ENCODE data around the gene NTN3.

Gene NTN3

GRCh38 chr16:2471016-2471652 lies at the start of gene NTN3:
Gene NTN3, plus strand, starts transcription at chr16:2471297. Its CDS starts 405 bp downstream, at chr16:2471702.
- peaks cover 0 to 35% (median 18%) of the 10 kb centered on the region in 5 donors for H3K27me3 ChIP-seq (ENCODE audit: control insufficient read depth in 5 of 5, insufficient read depth in 4 of 5, low read length in 5 of 5)
- peak within 1 kb of the TSS; percentile 41 for H3K27ac ChIP-seq (ENCODE audit: low read depth, low read length)
- no peak within 1 kb of the TSS for H3K9ac ChIP-seq (ENCODE audit: low read length in 5 of 5)
- peak within 1 kb of the TSS in 1 of 5 donors; percentile 30 for H3K4me3 ChIP-seq (ENCODE audit: low read depth in 1 of 5, low read length in 5 of 5)
- H3K36me3 ChIP-seq (ENCODE audit: control insufficient read depth in 5 of 5, insufficient read depth in 5 of 5, low read length in 5 of 5), result no peaks in the 10 kb centered on the region
- H3K4me1 ChIP-seq (ENCODE audit: control insufficient read depth in 5 of 5, insufficient read depth in 5 of 5, low read length in 5 of 5), result peaks cover 3 to 77% (median 59%) of the 10 kb centered on the region in 5 donors
- H3K9me3 ChIP-seq (ENCODE audit: control insufficient read depth in 5 of 5, low read length in 5 of 5), result no peaks in the 10 kb centered on the region

GRCh38 chr16:2422123-2422867 lies 48.8 kb upstream of the NTN3 start:
- H3K9ac ChIP-seq (ENCODE audit: low read length in 5 of 5), result no peak overlapping the region
- no peaks in the 10 kb centered on the region for H3K9me3 ChIP-seq (ENCODE audit: control insufficient read depth in 5 of 5, low read length in 5 of 5)
- H3K27me3 ChIP-seq (ENCODE audit: control insufficient read depth in 5 of 5, insufficient read depth in 4 of 5, low read length in 5 of 5), result no peaks in the 10 kb centered on the region
- H3K36me3 ChIP-seq (ENCODE audit: control insufficient read depth in 5 of 5, insufficient read depth in 5 of 5, low read length in 5 of 5), result no peaks in the 10 kb centered on the region
- no peak overlapping the region for H3K27ac ChIP-seq (ENCODE audit: low read depth, low read length)
- peaks cover 0 to 3% (median 0%) of the 10 kb centered on the region in 5 donors for H3K4me1 ChIP-seq (ENCODE audit: control insufficient read depth in 5 of 5, insufficient read depth in 5 of 5, low read length in 5 of 5)
- no peak overlapping the region for H3K4me3 ChIP-seq (ENCODE audit: low read depth in 1 of 5, low read length in 5 of 5)

- Histone ChIP-seq H3K9ac (ENCODE audit: low read length in 5 of 5) (no peak overlapping the region), H3K27ac (ENCODE audit: low read depth, low read length) (no peak overlapping the region), H3K4me3 (ENCODE audit: low read depth in 1 of 5, low read length in 5 of 5) (no peak overlapping the region), H3K4me1 (ENCODE audit: control insufficient read depth in 5 of 5, insufficient read depth in 5 of 5, low read length in 5 of 5) (peaks cover 0 to 10% (median 8%) of the 10 kb centered on the region in 5 donors), H3K9me3 (ENCODE audit: control insufficient read depth in 5 of 5, low read length in 5 of 5) (no peaks in the 10 kb centered on the region), H3K36me3 (ENCODE audit: control insufficient read depth in 5 of 5, insufficient read depth in 5 of 5, low read length in 5 of 5) (no peaks in the 10 kb centered on the region), H3K27me3 (ENCODE audit: control insufficient read depth in 5 of 5, insufficient read depth in 4 of 5, low read length in 5 of 5) (no peaks in the 10 kb centered on the region)
Measured at GRCh38 chr16:2424061-2425007, 46.8 kb upstream of the NTN3 start.

GRCh38 chr16:2425008-2425518 lies 46.0 kb upstream of the NTN3 start:
- Histone ChIP-seq H3K9ac (ENCODE audit: low read length in 5 of 5) (no peak overlapping the region), H3K27ac (ENCODE audit: low read depth, low read length) (no peak overlapping the region), H3K4me3 (ENCODE audit: low read depth in 1 of 5, low read length in 5 of 5) (no peak overlapping the region), H3K4me1 (ENCODE audit: control insufficient read depth in 5 of 5, insufficient read depth in 5 of 5, low read length in 5 of 5) (peaks cover 0 to 16% (median 12%) of the 10 kb centered on the region in 5 donors), H3K27me3 (ENCODE audit: control insufficient read depth in 5 of 5, insufficient read depth in 4 of 5, low read length in 5 of 5) (no peaks in the 10 kb centered on the region), H3K9me3 (ENCODE audit: control insufficient read depth in 5 of 5, low read length in 5 of 5) (no peaks in the 10 kb centered on the region), H3K36me3 (ENCODE audit: control insufficient read depth in 5 of 5, insufficient read depth in 5 of 5, low read length in 5 of 5) (no peaks in the 10 kb centered on the region)

GRCh38 chr16:2425825-2426430 lies 45.2 kb upstream of the NTN3 start:
- no peak overlapping the region for H3K9ac ChIP-seq (ENCODE audit: low read length in 5 of 5)
- H3K36me3 ChIP-seq (ENCODE audit: control insufficient read depth in 5 of 5, insufficient read depth in 5 of 5, low read length in 5 of 5), result no peaks in the 10 kb centered on the region
- H3K9me3 ChIP-seq (ENCODE audit: control insufficient read depth in 5 of 5, low read length in 5 of 5), result no peaks in the 10 kb centered on the region
- H3K27me3 ChIP-seq (ENCODE audit: control insufficient read depth in 5 of 5, insufficient read depth in 4 of 5, low read length in 5 of 5), result no peaks in the 10 kb centered on the region
- H3K27ac ChIP-seq (ENCODE audit: low read depth, low read length), result no peak overlapping the region
- no peak overlapping the region for H3K4me3 ChIP-seq (ENCODE audit: low read depth in 1 of 5, low read length in 5 of 5)
- peaks cover 2 to 25% (median 19%) of the 10 kb centered on the region in 5 donors for H3K4me1 ChIP-seq (ENCODE audit: control insufficient read depth in 5 of 5, insufficient read depth in 5 of 5, low read length in 5 of 5)

GRCh38 chr16:2426941-2427361 lies 44.1 kb upstream of the NTN3 start:
- Histone ChIP-seq H3K4me3 (ENCODE audit: low read depth in 1 of 5, low read length in 5 of 5) (no peak overlapping the region), H3K9ac (ENCODE audit: low read length in 5 of 5) (no peak overlapping the region), H3K9me3 (ENCODE audit: control insufficient read depth in 5 of 5, low read length in 5 of 5) (no peaks in the 10 kb centered on the region), H3K27ac (ENCODE audit: low read depth, low read length) (no peak overlapping the region), H3K4me1 (ENCODE audit: control insufficient read depth in 5 of 5, insufficient read depth in 5 of 5, low read length in 5 of 5) (peaks cover 2 to 28% (median 19%) of the 10 kb centered on the region in 5 donors), H3K27me3 (ENCODE audit: control insufficient read depth in 5 of 5, insufficient read depth in 4 of 5, low read length in 5 of 5) (no peaks in the 10 kb centered on the region), H3K36me3 (ENCODE audit: control insufficient read depth in 5 of 5, insufficient read depth in 5 of 5, low read length in 5 of 5) (no peaks in the 10 kb centered on the region)

GRCh38 chr16:2427526-2427925 lies 43.6 kb upstream of the NTN3 start:
- peaks cover 0 to 5% (median 4%) of the 10 kb centered on the region in 5 donors for H3K36me3 ChIP-seq (ENCODE audit: control insufficient read depth in 5 of 5, insufficient read depth in 5 of 5, low read length in 5 of 5)
- H3K4me1 ChIP-seq (ENCODE audit: control insufficient read depth in 5 of 5, insufficient read depth in 5 of 5, low read length in 5 of 5), result peaks cover 2 to 28% (median 19%) of the 10 kb centered on the region in 5 donors
- no peak overlapping the region for H3K27ac ChIP-seq (ENCODE audit: low read depth, low read length)
- no peaks in the 10 kb centered on the region for H3K27me3 ChIP-seq (ENCODE audit: control insufficient read depth in 5 of 5, insufficient read depth in 4 of 5, low read length in 5 of 5)
- no peak overlapping the region for H3K4me3 ChIP-seq (ENCODE audit: low read depth in 1 of 5, low read length in 5 of 5)
- H3K9me3 ChIP-seq (ENCODE audit: control insufficient read depth in 5 of 5, low read length in 5 of 5), result no peaks in the 10 kb centered on the region
- no peak overlapping the region for H3K9ac ChIP-seq (ENCODE audit: low read length in 5 of 5)

- Histone ChIP-seq H3K27ac (ENCODE audit: low read depth, low read length) (no peak overlapping the region), H3K4me3 (ENCODE audit: low read depth in 1 of 5, low read length in 5 of 5) (peak overlapping the region in 4 of 5 donors; percentile 76 to 85 (median 80)), H3K27me3 (ENCODE audit: control insufficient read depth in 5 of 5, insufficient read depth in 4 of 5, low read length in 5 of 5) (no peaks in the 10 kb centered on the region), H3K4me1 (ENCODE audit: control insufficient read depth in 5 of 5, insufficient read depth in 5 of 5, low read length in 5 of 5) (peaks cover 2 to 25% (median 19%) of the 10 kb centered on the region in 5 donors), H3K9ac (ENCODE audit: low read length in 5 of 5) (peak overlapping the region in 4 of 5 donors; percentile 66 to 76 (median 69)), H3K36me3 (ENCODE audit: control insufficient read depth in 5 of 5, insufficient read depth in 5 of 5, low read length in 5 of 5) (peaks cover 0 to 11% (median 10%) of the 10 kb centered on the region in 5 donors), H3K9me3 (ENCODE audit: control insufficient read depth in 5 of 5, low read length in 5 of 5) (peaks cover 0 to 2% (median 0%) of the 10 kb centered on the region in 5 donors)
Measured at GRCh38 chr16:2428051-2428783, 42.9 kb upstream of the NTN3 start.

GRCh38 chr16:2428784-2429033 lies 42.4 kb upstream of the NTN3 start:
- Histone ChIP-seq H3K4me1 (ENCODE audit: control insufficient read depth in 5 of 5, insufficient read depth in 5 of 5, low read length in 5 of 5) (peaks cover 2 to 25% (median 19%) of the 10 kb centered on the region in 5 donors), H3K27ac (ENCODE audit: low read depth, low read length) (no peak overlapping the region), H3K36me3 (ENCODE audit: control insufficient read depth in 5 of 5, insufficient read depth in 5 of 5, low read length in 5 of 5) (peaks cover 0 to 14% (median 11%) of the 10 kb centered on the region in 5 donors), H3K4me3 (ENCODE audit: low read depth in 1 of 5, low read length in 5 of 5) (peak overlapping the region in 4 of 5 donors; percentile 76 to 85 (median 80)), H3K9ac (ENCODE audit: low read length in 5 of 5) (peak overlapping the region in 4 of 5 donors; percentile 66 to 76 (median 69)), H3K9me3 (ENCODE audit: control insufficient read depth in 5 of 5, low read length in 5 of 5) (peaks cover 0 to 2% (median 0%) of the 10 kb centered on the region in 5 donors), H3K27me3 (ENCODE audit: control insufficient read depth in 5 of 5, insufficient read depth in 4 of 5, low read length in 5 of 5) (no peaks in the 10 kb centered on the region)

Data from subcutaneous abdominal adipose tissue (tissue), 5 donors.